BJ (cell line): ENCODE results near the gene OR4K5. TPM values are rescaled to one million over a fixed set of nuclear protein-coding genes. Genes with fewer than 3 reads are reported as not detected.

Source experiments
- CTCF ChIA-PET: fragments of 350-600 bp; formaldehyde crosslinking; extraction: SDS; loops from one replicate; lab custom pipeline; 2021; ENCODE audit warnings: antibody characterized with exemption, inconsistent platforms; lab: Yijun Ruan, JAX
- POLR2A ChIA-PET: fragments of 300-600 bp; sonication (Branson Sonifier 250); formaldehyde crosslinking; extraction: SDS; loops from one replicate; lab custom pipeline; 2021; ENCODE audit warnings: antibody characterized with exemption; lab: Charles Lee
- DNase-seq: peaks from one replicate; pipeline ENCODE4 v3.0.0-alpha.2; 2011; ENCODE audit warnings: low read depth
- H3K27me3 ChIP-seq: 2 replicates; pipeline ENCODE4 v1.6.0; 2011; ENCODE audit warnings: low read length; ENCODE audit not compliant: control insufficient read depth, insufficient read depth
- H3K36me3 ChIP-seq: 2 replicates; pipeline ENCODE4 v1.5.1; 2011; ENCODE audit warnings: low read length; ENCODE audit not compliant: control insufficient read depth, insufficient read depth
- H3K4me3 ChIP-seq: 2 replicates; pipeline ENCODE4 v1.5.1; 2011; ENCODE audit warnings: low read depth, mild to moderate bottlenecking, control low read depth, low read length
- CTCF ChIP-seq: IDR thresholded peaks from 2 replicates; pipeline ENCODE4 v1.5.1; 2011; ENCODE audit warnings: low read depth, mild to moderate bottlenecking, control low read depth, inconsistent platforms, low read length, moderate library complexity; ENCODE audit not compliant: insufficient read depth
- polyA plus RNA-seq: library from polyadenylated mRNA; depleted of rRNA; stranded (reverse); fragments of >200 nt; gene quantifications from 2 replicates; pipeline ENCODE4 v1.2.3, GENCODE V29; 2011

OR4K5 gene
- polyA plus RNA-seq, 1 experiment: not detected

- CTCF ChIA-PET: no interaction called here
- Histone ChIP-seq H3K27me3 (no peaks in the 10 kb centered on the region), H3K36me3 (no peaks in the 10 kb centered on the region), H3K4me3 (no peak overlapping the region)
- POLR2A ChIA-PET: no interaction called here
- TF ChIP-seq CTCF: no peak
- DNase-seq: no peak
These were observed 2.4 kb upstream of the OR4K5 start for GRCh38 chr14:19917955-19918518.

GRCh38 chr14:19918553-19919264, 1.7 kb upstream of the OR4K5 start:
- H3K4me3 ChIP-seq: no peak overlapping the region
- H3K27me3 ChIP-seq: no peaks in the 10 kb centered on the region
- no peaks in the 10 kb centered on the region for H3K36me3 ChIP-seq
- ChIA-PET POLR2A (no interaction called here), CTCF (no interaction called here)
- no peak for DNase-seq
- no peak for TF ChIP-seq CTCF

- DNase-seq: no peak
- TF ChIP-seq CTCF: no peak
- no peaks in the 10 kb centered on the region for H3K36me3 ChIP-seq
- H3K27me3 ChIP-seq: no peaks in the 10 kb centered on the region
- CTCF ChIA-PET: no interaction called here
- H3K4me3 ChIP-seq: no peak within 1 kb of the TSS
- POLR2A ChIA-PET: no interaction called here
These were observed 10.2 kb downstream of the OR4K5 start, which contains the start of gene OR4K1 for GRCh38 chr14:19930617-19931016. OR4K1 (plus strand) TSS chr14:19930917; CDS start chr14:19935667, 4,750 bp downstream.

GRCh38 chr14:19941668-19942067, 21.3 kb downstream of the OR4K5 start:
- Histone ChIP-seq H3K27me3 (no peaks in the 10 kb centered on the region), H3K4me3 (no peak overlapping the region), H3K36me3 (no peaks in the 10 kb centered on the region)
- no peak for DNase-seq
- CTCF ChIA-PET: no interaction called here
- POLR2A ChIA-PET: no interaction called here
- TF ChIP-seq CTCF: no peak

- Histone ChIP-seq H3K36me3 (no peaks in the 10 kb centered on the region), H3K4me3 (no peak overlapping the region), H3K27me3 (no peaks in the 10 kb centered on the region)
- ChIA-PET POLR2A (no interaction called here), CTCF (interaction anchor here (1.0 kb wide), 1 partner anchor 10 kb away, joined by 3 read pairs; no protein-coding TSS in a partner anchor)
- no peak for DNase-seq
- no peak for TF ChIP-seq CTCF
These were observed 27.1 kb downstream of the OR4K5 start for GRCh38 chr14:19947413-19948090.
